Putamen (tissue), 1 donor: ENCODE results near the gene KLHL25.
A peak's percentile ranks its signal among the peaks of the same experiment; 100 is the strongest.

ENCODE experiments used
- DNase-seq: peaks from one replicate; pipeline ENCODE4 v3.0.0-alpha.2; 2016; ENCODE audit warnings: low spot score

KLHL25 gene

DNA sequence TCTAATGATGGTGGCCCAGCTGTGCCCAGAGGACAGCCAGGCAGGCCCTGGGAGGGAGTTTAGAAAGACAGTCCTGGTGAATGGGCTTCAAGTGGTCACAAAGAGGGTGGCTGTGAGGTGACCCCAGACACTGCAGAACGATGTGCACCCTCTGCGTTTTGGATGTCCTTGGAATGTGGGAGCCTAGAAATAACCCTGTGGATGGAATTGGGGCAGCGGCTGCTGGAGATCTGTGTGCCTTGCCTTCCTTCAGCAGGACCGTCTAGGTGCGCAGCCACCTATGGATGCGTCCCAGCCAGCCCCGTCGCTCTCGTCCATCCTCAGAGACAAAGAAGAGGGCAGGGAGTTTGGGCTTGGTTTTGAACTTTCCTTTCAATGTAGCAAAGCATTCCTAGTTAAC, 46.5 kb downstream of the KLHL25 start:
- DNase-seq: no peak

DNA sequence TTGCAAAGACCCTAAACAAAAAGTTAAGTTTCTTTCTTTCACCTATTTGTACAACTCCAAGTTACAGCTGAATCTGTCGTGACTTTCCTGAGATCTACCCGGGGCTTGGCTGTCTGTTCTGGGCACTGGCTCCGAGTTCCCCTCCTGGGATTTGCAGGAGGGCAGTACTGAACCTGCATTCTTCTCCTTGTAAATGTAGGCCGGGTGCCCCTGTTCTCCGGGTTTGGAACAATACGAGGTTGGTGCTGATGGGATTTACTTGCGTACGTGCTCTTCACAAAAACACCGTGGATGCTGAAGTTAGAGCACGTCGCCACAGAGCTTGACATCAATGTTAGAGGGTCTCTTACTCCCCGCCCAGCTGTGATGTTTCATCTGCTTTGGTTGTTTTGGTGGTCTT, 48.1 kb downstream of the KLHL25 start:
- DNase-seq: no peak

DNA sequence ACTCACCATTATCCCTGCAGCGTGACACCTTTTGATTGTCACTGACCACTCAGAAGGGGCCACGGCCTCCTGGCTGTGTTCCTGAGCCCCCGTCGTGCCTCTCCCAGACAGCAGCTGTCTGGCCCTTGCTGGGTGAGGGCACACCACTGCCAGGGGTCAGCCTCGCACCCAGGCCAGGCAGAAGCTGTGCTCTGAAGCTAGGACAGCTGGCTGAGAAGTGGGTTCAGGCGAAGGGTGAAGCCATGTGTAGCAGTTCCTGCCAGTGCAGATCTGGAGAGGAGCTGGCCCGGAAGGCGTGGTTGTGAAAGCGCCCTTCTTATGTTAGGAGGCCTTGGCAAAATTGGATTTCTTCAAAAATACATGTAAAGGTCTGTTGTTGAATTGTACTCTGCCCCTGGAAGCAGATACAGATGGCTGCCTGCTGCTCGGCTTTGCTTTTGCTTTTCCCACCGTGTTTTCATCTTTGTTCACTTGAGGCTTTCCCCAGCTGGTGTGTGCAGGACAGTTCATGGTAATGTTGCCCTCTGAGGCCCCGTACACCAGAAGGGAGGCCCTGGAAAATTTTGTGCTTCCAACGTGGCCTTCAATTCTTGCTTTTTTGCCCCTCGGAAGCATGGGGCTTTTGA, 49.1 kb downstream of the KLHL25 start:
- DNase-seq: no peak

DNA sequence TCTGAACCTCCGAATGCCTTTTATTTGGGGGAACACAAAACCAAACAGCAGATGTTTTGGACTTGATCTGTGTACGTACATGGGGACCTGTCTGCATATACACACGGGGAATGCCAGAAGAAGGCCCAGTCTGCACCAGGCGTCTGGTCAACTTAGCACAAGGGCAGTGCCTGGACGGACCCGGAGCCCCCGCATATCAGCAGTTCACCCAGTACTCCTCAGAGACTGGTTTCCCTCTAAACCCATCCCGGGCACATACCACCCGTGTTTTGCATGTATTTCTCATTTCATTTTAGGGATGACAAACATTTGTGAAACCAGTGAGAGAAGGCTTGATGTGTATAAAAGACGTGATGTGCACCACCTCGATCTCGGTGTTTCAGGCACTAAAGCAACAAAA, 49.7 kb downstream of the KLHL25 start:
- no peak for DNase-seq

DNA sequence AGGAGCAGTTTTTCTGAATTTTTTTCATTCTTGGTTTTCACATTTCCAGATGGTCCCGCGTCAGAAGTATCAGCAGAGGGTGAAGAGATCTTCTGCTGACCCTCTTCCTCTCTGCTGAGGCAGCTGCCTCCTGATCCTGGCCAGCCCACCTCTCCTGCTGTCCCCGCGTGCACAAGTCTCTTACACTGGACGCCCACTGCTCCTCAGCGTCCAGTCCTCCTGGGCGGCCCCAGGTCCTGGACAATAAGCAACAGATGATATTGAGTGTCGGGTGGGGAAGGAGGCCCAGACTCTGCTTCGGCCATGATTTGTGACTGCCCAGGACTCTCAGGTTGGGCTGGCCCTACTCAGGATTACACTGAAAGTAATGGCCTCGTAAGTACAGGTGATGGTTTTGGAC, 50.1 kb downstream of the KLHL25 start:
- DNase-seq: no peak

DNA sequence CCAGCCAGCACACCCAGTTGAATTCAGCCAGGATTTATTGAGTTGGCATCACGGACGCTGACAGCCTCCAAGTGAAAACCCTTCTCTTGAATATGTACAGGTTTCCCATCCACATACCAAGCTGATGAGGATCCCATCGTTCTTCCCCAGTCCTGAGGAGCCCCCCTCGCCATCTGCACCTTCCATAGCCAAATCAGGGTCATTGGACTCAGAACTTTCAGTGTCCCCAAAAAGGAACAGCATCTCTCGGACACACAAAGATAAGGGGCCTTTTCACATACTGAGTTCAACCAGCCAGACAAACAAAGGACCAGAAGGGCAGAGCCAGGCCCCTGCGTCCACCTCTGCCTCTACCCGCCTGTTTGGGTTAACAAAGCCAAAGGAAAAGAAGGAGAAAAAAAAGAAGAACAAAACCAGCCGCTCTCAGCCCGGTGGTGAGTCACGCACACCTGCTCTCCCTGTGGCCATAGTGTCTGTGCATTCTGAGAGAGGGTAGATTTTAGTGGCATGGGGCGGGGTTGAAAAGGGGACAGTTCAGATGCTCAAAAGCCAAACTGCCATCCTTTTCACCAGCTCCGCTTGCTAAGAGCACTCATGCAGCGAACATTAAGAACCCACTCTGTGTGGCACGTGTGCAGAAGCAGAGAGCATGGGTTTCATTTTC, 51.2 kb downstream of the KLHL25 start:
- no peak for DNase-seq

DNA sequence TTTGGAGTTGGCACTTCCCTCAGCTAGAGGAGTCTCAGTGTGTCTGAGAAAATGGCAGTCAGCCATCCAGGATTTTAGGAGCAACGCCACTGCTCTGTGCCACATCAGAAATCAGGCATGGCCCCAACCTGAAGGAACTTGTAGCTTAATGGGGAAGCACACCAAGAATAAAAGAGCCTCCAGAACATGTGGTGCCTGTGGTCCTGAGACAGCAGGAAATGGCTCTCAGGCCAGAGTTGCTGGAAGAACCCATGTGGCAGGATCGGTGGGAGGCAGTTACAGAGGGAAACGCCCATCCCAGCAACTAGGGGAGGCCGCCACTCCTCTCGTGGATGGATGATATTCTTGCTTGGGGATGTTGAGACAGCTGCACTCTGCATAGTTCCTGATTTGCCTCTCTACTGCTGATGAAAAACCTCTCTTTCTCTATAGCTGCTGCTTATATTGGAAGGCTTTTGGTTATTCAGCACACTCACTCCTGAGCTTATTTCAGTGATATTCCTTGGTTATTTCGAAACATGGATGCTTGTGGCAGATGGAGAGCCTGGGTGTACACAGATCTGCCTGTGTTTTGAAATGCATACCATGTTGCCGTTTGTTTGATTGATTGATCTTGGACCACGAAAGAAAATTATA, 52.4 kb downstream of the KLHL25 start:
- DNase-seq: peak; percentile 34

DNA sequence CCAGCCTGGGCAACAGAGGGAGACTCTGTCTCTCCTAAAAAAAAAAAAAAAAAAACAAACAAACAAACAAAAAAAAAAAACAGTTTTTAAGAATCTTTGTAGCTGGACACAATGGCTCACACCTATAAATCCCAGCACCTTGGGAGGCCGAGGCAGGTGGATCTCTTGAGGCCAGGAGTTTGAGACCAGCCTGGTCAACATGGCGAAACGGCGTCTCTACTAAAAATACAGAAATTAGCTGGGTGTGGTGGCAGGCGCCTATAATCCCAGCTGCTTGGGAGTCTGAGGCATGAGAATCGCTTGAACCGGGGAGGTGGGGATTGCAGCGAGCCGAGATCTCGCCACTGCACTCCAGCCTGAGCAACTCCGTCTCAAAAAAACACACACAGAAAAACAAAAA, 53.1 kb downstream of the KLHL25 start:
- no peak for DNase-seq

DNA sequence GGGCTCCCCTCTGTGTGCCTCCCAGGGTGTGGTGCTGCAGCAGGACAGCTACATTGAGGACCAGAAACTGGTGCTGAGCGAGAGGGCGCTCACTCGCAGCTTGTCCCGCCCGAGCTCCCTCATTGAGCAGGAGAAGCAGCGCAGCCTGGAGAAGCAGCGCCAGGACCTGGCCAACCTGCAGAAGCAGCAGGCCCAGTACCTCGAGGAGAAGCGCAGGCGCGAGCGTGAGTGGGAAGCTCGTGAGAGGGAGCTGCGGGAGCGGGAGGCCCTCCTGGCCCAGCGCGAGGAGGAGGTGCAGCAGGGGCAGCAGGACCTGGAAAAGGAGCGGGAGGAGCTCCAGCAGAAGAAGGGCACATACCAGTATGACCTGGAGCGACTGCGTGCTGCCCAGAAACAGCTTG, 53.7 kb downstream of the KLHL25 start:
- DNase-seq: no peak

DNA sequence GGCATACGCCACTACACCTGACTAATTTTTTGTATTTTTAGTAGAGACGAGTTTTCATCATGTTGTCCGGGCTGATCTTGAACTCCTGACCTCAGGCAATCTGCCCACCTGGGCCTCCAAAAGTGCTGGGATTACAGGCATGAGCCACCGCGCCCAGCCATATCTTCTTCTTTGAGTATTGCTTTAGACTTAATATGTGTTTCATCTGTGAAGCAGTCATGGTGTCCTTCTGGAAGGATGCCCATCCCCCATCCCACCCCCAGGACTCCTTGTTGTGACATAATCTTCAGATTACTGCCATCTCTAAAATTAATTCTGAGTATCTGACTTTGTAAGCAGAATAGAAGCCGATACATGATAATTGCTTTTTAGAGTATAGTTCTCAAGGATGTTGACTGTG, 57.7 kb downstream of the KLHL25 start:
- no peak for DNase-seq

DNA sequence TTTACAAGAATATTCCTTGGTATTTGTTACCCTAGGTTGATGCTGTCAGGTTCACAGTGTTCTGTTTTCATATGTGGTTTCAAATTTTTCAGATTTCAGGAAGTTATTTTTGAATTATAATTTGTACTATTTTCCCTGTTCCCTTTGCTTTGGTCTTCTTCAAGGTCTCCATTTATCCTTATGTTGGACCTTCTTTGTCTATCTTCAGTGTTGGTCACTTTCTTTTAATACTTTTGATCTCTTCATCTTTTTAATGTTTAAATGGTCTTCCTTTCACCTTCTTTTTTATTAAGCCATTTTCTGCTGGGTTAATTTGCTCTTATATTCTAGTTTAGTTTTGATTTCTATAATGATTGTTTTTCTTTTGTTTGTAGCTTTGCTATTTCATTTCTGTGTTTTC, 61.3 kb downstream of the KLHL25 start:
- no peak for DNase-seq

DNA sequence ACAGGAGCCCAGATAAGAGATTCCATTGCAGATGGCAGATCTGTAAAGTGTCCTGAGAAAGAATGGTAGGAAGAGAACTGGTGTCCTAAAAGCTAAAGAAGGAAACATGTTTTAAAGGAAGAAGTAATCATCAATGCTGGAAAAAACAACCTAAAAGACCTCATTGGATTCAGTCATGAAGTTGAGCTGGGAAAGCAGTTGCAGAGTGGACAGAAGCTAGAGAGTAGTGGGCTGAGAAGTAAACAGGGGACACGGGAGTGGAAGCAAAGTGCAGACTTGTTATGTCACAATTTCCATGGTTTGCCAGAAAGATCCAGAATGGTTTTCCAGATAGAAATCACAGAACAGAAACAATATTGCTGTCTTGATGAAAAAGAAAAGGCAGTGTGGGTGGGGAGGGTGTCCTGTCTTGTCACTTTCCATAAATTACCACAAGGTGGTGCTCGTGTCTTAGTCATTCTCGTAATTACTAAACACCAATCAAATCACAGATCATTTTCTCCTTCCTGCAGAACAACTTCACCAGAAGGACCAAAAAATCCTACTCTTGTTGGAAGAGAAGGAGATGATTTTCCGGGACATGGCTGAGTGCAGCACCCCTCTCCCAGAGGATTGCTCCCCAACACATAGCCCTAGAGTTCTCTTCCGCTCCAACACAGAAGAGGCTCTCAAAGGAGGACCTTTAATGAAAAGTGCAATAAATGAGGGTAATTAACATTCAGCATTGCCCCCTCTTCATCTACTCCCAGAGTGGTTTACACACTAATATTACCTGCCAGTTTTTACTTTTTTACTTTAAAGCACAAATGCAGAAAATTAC, 64.5 kb downstream of the KLHL25 start:
- DNase-seq: peak; percentile 65

DNA sequence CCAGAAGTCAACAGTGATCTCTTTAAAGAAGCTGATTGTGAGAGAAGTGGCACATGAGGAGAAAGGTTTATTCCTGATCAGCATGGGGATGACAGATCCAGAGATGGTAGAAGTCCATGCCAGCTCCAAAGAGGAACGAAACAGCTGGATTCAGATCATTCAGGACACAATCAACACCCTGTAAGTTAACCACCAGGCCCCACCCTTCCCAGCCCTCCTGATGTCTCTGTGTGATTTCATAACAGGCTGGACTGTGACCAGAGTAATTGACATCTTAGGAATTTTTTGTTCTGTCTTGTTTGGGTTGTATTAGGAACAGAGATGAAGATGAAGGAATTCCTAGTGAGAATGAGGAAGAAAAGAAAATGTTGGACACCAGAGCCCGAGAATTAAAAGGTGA, 67.7 kb downstream of the KLHL25 start:
- no peak for DNase-seq

DNA sequence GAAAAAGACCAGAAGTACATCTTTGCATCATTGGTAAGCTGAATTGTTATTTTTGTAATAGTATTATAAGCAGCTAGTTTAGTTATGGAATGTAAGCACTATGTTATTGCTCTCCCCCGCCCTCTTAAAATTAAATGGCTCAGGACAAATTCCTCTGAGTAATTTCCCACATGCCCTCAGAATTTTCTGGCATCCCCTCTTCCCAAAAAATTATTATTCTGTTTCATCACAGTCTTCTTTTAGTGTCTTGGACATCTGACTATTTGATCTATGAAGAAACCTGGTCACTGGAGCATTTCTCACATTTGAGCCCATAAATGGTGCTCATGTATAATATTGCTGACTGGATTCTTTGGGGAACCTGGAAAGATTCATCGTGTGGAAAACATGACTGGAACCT, 68.3 kb downstream of the KLHL25 start:
- DNase-seq: no peak

DNA sequence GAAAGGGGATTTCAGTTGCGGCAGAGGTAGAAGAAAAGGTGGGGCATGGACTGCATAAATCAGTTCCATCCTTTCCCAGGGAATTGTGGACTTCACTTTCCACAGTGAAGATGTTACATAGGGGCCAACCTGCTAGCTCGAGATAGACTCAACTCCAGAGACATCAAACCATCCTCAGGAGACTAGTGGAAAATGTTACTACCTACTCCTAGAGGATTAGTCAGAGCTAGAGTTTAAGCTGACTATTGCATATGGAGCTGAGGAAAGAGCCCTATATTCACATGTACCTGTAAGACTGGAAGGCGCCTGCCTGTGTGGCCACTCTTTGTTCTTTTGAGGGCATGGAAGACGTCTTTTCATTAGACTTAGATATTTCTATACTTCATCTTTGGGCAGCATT, 69.2 kb downstream of the KLHL25 start:
- no peak for DNase-seq

DNA sequence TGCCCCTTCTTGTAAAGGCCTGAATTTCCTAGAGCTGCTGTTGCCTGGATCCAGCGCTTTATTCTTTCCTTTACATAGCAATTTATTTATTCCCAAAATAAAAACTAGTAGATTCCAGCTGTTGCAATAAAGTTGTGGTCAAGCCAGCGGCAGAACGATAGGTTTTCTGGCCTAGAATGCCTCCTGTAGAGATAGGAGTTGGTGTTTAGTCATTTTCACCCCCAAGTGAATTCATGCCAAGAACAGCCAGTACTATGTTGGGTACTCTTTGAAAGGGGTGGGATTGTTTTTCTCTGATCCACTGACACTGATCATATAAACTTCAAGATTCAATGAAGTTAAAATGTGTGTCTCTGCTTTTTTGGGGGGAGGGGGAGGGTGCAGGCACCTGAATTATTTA, 69.7 kb downstream of the KLHL25 start:
- no peak for DNase-seq

DNA sequence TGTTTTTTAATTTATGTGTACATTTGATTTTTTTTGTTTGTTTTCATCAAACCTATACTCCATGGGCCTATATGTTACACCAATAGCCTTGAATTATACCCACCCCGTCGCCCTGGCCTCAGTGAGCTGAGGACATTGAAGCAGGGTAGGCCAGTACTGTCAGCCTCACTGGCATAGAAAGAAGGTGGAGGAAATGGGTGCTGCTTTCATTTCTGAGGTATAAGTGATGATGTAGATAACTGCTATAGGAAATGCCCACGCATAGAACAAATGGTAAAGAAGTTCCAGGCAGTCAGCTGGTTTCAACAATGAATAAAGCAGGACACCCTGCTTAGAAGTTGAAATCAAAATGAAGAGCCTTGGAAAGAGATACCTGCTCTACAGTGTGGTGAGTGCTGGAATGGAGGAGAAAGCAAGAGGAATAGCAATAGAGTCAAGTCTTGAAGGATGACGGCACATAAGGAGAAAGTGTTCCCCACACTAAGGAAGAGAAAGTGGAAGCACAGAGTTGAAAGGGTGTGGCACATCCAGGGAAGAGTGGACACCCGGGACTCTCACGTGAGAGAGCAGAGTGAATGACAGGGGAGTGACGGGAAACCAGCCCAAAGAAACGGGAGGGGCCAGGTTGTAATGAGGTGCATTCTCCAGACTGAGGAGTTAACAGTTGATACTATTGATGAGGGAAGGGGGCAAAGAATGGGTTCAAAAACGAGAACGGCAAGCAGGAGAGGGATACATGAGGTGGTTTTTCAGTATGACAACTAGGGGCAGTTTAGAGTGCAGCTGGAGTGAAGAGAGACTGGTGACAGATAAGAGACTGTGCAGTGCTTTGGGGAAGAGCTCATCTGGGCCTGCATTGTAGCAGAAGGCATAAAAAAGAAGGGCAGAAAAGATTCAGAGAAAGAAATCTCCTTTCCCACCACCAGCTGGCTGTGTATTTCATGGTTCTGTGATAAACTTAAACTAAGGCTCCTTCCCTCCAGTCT, 70.5 kb downstream of the KLHL25 start:
- no peak for DNase-seq

DNA sequence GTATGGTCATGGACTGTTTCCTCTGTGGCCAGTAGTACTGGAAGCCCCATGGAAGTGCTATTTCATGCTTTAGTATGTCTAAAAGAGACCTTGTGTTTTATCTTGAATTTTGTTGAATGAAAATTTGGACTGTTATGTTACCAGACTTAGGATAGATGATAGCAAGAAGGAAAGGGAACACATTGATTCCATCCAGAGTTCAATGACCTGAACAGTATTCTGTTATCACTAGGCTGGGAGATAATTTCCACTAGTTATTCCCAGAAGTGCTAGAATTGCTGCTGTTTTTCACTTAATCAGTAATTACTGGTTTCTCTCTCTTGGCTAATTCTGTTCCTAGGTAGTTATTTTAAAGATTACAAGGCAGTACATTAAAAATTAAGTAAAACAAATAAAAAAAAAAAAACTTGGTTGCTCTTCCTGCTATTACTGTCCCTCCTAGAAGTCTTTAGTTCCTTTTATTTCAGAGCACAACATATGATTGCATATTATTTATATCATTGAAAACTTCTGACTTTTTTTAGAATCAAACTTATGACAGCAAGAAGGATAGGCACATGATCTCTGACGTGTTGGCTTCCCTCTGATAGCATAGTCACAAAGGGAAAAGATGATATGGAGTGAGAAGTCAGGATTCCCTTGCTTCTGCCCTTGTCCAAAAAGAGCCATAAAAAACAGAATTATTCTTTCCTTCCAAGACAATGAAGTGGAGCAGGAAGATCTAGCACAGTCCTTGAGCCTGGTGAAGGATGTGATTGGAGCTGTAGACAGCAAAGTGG, 72.2 kb downstream of the KLHL25 start:
- DNase-seq: no peak

DNA sequence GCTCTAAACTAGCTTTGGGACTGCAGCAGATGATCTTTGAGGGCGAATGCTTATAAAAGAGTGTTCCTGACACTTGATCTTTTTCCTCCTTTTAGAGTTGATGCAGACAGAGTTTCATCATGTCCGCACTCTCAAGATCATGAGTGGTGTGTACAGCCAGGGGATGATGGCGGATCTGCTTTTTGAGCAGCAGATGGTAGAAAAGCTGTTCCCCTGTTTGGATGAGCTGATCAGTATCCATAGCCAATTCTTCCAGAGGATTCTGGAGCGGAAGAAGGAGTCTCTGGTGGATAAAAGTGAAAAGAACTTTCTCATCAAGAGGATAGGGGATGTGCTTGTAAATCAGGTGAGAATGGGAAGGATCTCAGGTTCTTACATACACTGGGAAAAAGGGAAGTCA, 75.7 kb downstream of the KLHL25 start:
- DNase-seq: no peak

DNA sequence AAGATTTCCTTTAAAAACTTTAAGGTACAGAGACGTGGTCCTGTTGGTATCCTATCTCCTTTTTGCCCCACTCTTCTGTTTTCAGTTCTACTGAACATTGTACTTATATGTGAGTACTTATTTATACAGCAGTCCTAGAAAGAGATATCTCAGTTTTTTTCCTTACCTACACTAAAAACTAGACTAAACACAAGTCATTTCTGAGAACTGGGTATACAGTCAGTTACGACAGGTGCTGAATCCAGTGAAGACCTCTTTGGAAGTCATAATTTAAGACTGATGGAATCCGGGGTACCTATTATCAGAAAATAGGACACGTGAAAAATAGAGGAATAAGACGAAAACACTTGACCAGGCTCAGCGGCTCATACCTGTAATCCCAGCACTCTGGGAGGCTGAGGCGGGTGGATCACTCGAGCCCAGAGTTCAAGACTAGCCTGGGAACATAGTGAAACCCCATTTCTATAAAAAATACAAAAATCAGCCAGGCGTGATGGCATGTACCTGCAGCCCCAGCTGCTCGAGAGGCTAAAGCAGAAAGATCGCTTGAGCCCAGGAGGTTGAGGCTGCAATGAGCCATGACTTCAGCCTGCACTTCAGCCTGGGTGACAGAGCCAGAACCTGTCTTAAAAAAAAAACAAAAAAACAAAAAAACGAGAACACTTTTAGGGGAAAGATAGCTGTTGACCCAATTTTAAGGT, 76.3 kb downstream of the KLHL25 start:
- DNase-seq: no peak
